Measurements from ENCODE around the gene EBF4. TPM values are rescaled to one million over a fixed set of nuclear protein-coding genes. Genes with fewer than 3 reads are reported as not detected.

Gene EBF4
- total RNA-seq, 2 donors from 2014 or later: 2.0 to 7.5 TPM

DNA sequence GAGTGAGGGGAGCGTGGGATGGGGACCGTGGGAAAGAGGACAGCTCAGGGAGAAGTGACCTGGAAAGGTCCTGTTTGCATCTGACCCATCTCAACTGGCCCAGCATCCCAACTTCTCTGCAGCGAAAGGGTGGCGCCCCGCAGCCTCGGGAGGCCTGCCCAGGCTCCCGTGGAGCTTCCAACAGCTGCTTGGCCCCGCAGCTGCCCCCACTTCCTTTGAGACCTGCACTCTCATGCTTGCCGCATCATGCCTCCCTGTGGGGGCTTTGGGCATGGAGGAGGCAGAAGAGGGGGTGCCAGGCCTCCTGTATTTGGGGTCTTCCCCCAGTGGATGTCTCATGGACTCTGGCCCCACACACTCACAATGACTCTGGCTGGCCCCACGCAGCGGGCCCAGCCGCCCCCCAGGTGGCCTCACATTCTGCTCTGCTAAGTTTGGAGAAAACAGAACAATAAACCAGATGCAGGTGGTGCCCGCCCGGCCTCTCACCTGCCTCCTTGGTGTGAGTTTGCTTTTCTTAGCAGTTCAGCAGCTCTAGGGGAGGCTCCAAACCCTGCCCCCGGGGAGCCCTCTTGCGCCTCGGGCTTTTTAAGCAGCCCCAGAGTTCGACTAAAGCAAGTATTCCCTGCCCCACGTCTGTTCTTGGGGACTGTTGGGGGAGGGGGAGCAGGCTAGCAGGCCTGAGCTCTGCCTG lies 67.2 kb downstream of the EBF4 start:
- no peak overlapping the region for H3K9ac ChIP-seq (ENCODE audit: low read depth in 2 of 2, low read length in 2 of 2)
- no peak for DNase-seq
- no peaks in the 10 kb centered on the region for H3K36me3 ChIP-seq
- no peak for TF ChIP-seq CTCF (IDR thresholded peaks at IDR 0.05)
- intact Hi-C loops (cut with DNase I): loop anchor here (5.0 kb wide), 1 partner anchor 93 kb away; no protein-coding TSS in a partner anchor
- no peak overlapping the region for H3K4me3 ChIP-seq
- H3K9me3 ChIP-seq: no peaks in the 10 kb centered on the region
- H3K27me3 ChIP-seq: no peaks in the 10 kb centered on the region
- no peak overlapping the region for H3K27ac ChIP-seq
- H3K4me1 ChIP-seq: no peaks in the 10 kb centered on the region

GRCh38 chr20:2760297-2760951 lies 67.8 kb downstream of the EBF4 start:
- H3K4me3 ChIP-seq: no peak overlapping the region
- no peaks in the 10 kb centered on the region for H3K4me1 ChIP-seq
- TF ChIP-seq CTCF (IDR thresholded peaks at IDR 0.05): no peak
- no peaks in the 10 kb centered on the region for H3K36me3 ChIP-seq
- no peak overlapping the region for H3K9ac ChIP-seq (ENCODE audit: low read depth in 2 of 2, low read length in 2 of 2)
- intact Hi-C loops (cut with DNase I): no loop called here
- H3K27ac ChIP-seq: no peak overlapping the region
- no peak for DNase-seq
- no peaks in the 10 kb centered on the region for H3K9me3 ChIP-seq
- no peaks in the 10 kb centered on the region for H3K27me3 ChIP-seq

DNA sequence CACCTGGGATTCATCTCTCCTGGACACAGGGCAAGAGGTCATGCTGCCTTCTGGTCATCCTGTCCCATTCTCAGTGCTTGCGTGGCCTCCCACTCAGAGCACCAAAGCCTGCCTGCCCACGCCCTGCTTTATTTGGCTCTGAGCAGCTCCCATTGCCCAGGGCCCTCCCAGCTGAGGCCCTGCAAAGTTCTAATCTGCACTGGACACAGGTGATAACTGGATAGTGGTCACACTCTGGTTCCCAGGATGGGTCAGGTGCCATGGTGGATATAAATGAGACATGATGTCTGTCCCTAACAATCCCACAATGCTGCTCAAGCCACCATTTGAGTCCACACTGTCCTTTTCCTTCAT lies 68.3 kb downstream of the EBF4 start:
- H3K36me3 ChIP-seq: no peaks in the 10 kb centered on the region
- H3K4me1 ChIP-seq: no peaks in the 10 kb centered on the region
- no peaks in the 10 kb centered on the region for H3K9me3 ChIP-seq
- no peak overlapping the region for H3K27ac ChIP-seq
- no peak overlapping the region for H3K4me3 ChIP-seq
- DNase-seq: no peak
- no peak for TF ChIP-seq CTCF (IDR thresholded peaks at IDR 0.05)
- H3K9ac ChIP-seq (ENCODE audit: low read depth in 2 of 2, low read length in 2 of 2): no peak overlapping the region
- H3K27me3 ChIP-seq: no peaks in the 10 kb centered on the region
- intact Hi-C loops (cut with DNase I): no loop called here

DNA sequence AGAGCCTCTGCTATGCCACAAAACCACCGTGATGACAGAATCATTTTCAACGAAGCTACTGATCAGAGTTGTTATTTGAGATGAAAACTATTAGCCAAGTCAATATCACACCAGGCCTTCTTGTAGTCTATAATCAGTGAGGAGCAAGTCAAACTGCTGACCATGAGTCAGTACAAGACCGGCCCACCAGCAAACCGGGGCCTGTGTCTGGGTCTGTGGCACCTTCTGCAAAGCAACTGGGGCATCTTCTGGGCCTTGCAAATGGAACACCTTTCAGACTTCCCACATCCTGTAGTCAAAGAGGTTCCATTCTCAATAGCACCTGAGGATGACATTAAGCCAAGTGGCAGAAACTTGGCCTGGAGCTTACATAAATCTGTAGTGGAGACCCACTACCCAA lies 69.3 kb downstream of the EBF4 start:
- no peak overlapping the region for H3K4me3 ChIP-seq
- H3K27ac ChIP-seq: no peak overlapping the region
- H3K36me3 ChIP-seq: no peaks in the 10 kb centered on the region
- no peaks in the 10 kb centered on the region for H3K9me3 ChIP-seq
- no peak overlapping the region for H3K9ac ChIP-seq (ENCODE audit: low read depth in 2 of 2, low read length in 2 of 2)
- no peaks in the 10 kb centered on the region for H3K4me1 ChIP-seq
- intact Hi-C loops (cut with DNase I): no loop called here
- no peak for TF ChIP-seq CTCF (IDR thresholded peaks at IDR 0.05)
- no peak for DNase-seq
- no peaks in the 10 kb centered on the region for H3K27me3 ChIP-seq

- H3K27me3 ChIP-seq: no peaks in the 10 kb centered on the region
- no peak overlapping the region for H3K9ac ChIP-seq (ENCODE audit: low read depth in 2 of 2, low read length in 2 of 2)
- intact Hi-C loops (cut with DNase I): no loop called here
- no peaks in the 10 kb centered on the region for H3K9me3 ChIP-seq
- no peak for DNase-seq
- H3K27ac ChIP-seq: no peak overlapping the region
- H3K36me3 ChIP-seq: no peaks in the 10 kb centered on the region
- no peaks in the 10 kb centered on the region for H3K4me1 ChIP-seq
- H3K4me3 ChIP-seq: no peak overlapping the region
- TF ChIP-seq CTCF (IDR thresholded peaks at IDR 0.05): no peak
These were observed 70.1 kb downstream of the EBF4 start for GRCh38 chr20:2762578-2763131.
